H9 (cell line): ENCODE measurements around the gene MSI2. TPM values are rescaled to one million over a fixed set of nuclear protein-coding genes. Genes with fewer than 3 reads are reported as not detected.

Source experiments
- DNase-seq: peaks from one replicate; pipeline ENCODE4 v3.0.0-alpha.2; 2017
- H2AFZ ChIP-seq: one replicate; pipeline ENCODE4 v1.6.1; 2013; ENCODE audit warnings: mild to moderate bottlenecking, low read length, control low read depth, moderate library complexity
- H2AK5ac ChIP-seq: 2 replicates; pipeline ENCODE4 v1.6.1; 2013; ENCODE audit warnings: low read length, control low read depth, mixed read lengths; ENCODE audit not compliant: insufficient read length
- H2BK120ac ChIP-seq: one replicate; pipeline ENCODE4 v1.6.1; 2013; ENCODE audit warnings: low read depth, mild to moderate bottlenecking, low read length, control low read depth, inconsistent platforms; ENCODE audit not compliant: poor library complexity, severe bottlenecking
- H2BK12ac ChIP-seq: 2 replicates; pipeline ENCODE4 v1.6.1; 2013; ENCODE audit warnings: low read length, control low read depth, mixed read lengths, low read depth; ENCODE audit not compliant: insufficient read length
- H2BK15ac ChIP-seq: 2 replicates; pipeline ENCODE4 v1.6.1; 2013; ENCODE audit warnings: low read depth, low read length, control low read depth
- H2BK20ac ChIP-seq: one replicate; pipeline ENCODE4 v1.6.1; 2013; ENCODE audit warnings: low read depth, mild to moderate bottlenecking, low read length, control low read depth, inconsistent platforms; ENCODE audit not compliant: poor library complexity, severe bottlenecking
- H2BK5ac ChIP-seq: 2 replicates; pipeline ENCODE4 v1.6.1; 2013; ENCODE audit warnings: low read length, control low read depth, mixed read lengths; ENCODE audit not compliant: insufficient read length
- H3K14ac ChIP-seq: 2 replicates; pipeline ENCODE4 v1.6.1; 2013; ENCODE audit warnings: low read length, control low read depth; ENCODE audit not compliant: insufficient read depth
- H3K18ac ChIP-seq: 2 replicates; pipeline ENCODE4 v1.6.1; 2013; ENCODE audit warnings: low read depth, mild to moderate bottlenecking, mixed read lengths, low read length, control low read depth; ENCODE audit not compliant: insufficient read length
- H3K23ac ChIP-seq: 2 replicates; pipeline ENCODE4 v1.6.1; 2013; ENCODE audit warnings: low read length, control low read depth, mixed read lengths, low read depth; ENCODE audit not compliant: insufficient read length
- H3K23me2 ChIP-seq: 2 replicates; pipeline ENCODE4 v1.6.1; 2013; ENCODE audit warnings: low read depth, mild to moderate bottlenecking, mixed read lengths, low read length, control low read depth; ENCODE audit not compliant: insufficient read length, poor library complexity, severe bottlenecking
- H3K27ac ChIP-seq: 2 replicates; pipeline ENCODE4 v1.5.1; 2013; ENCODE audit warnings: low read length, control low read depth, mixed read lengths, low read depth; ENCODE audit not compliant: insufficient read length
- H3K27me3 ChIP-seq: 2 replicates; pipeline ENCODE4 v1.6.1; 2013; ENCODE audit warnings: low read length, control low read depth, inconsistent platforms; ENCODE audit not compliant: insufficient read depth
- H3K4ac ChIP-seq: 2 replicates; pipeline ENCODE4 v1.6.1; 2013; ENCODE audit warnings: low read depth, mild to moderate bottlenecking, control low read depth, inconsistent platforms, low read length, moderate library complexity
- H3K4me1 ChIP-seq: 2 replicates; pipeline ENCODE4 v1.6.1; 2013; ENCODE audit warnings: low read length, control low read depth, inconsistent platforms; ENCODE audit not compliant: insufficient read depth
- H3K4me2 ChIP-seq: 2 replicates; pipeline ENCODE4 v1.6.1; 2013; ENCODE audit warnings: low read length, control low read depth, mixed read lengths; ENCODE audit not compliant: insufficient read length, insufficient read depth
- H3K56ac ChIP-seq: 2 replicates; pipeline ENCODE4 v1.6.1; 2013; ENCODE audit warnings: low read depth, mild to moderate bottlenecking, mixed read lengths, low read length, control low read depth; ENCODE audit not compliant: insufficient read length
- H3K79me1 ChIP-seq: 2 replicates; pipeline ENCODE4 v1.6.1; 2013; ENCODE audit warnings: low read depth, mild to moderate bottlenecking, moderate library complexity, low read length, control low read depth, inconsistent platforms; ENCODE audit not compliant: insufficient read depth, poor library complexity, severe bottlenecking
- H3K79me2 ChIP-seq: 2 replicates; pipeline ENCODE4 v1.6.1; 2013; ENCODE audit warnings: low read length, control low read depth, inconsistent platforms; ENCODE audit not compliant: insufficient read depth
- H3K9ac ChIP-seq: 2 replicates; pipeline ENCODE4 v1.6.1; 2013; ENCODE audit warnings: low read length, control low read depth, mixed read lengths; ENCODE audit not compliant: insufficient read length; ENCODE audit errors: extremely low read depth
- H3K9me3 ChIP-seq: one replicate; pipeline ENCODE4 v1.6.1; 2013; ENCODE audit warnings: low read depth, low read length, inconsistent platforms; ENCODE audit not compliant: control insufficient read depth
- H3T11ph ChIP-seq: one replicate; pipeline ENCODE4 v1.6.1; 2013; ENCODE audit warnings: mild to moderate bottlenecking, low read length, control low read depth, inconsistent platforms
- H4K20me1 ChIP-seq: one replicate; pipeline ENCODE4 v1.6.1; 2013; ENCODE audit not compliant: control insufficient read depth, insufficient read length, insufficient read depth
- H4K5ac ChIP-seq: 2 replicates; pipeline ENCODE4 v1.6.1; 2013; ENCODE audit warnings: low read depth, mild to moderate bottlenecking, mixed read lengths, low read length, control low read depth; ENCODE audit not compliant: insufficient read length
- H4K8ac ChIP-seq: replicated peaks from 2 replicates; pipeline ENCODE4 v1.6.1; 2013; ENCODE audit warnings: low read length, control low read depth, mixed read lengths, low read depth; ENCODE audit not compliant: insufficient read length
- H4K91ac ChIP-seq: 2 replicates; pipeline ENCODE4 v1.6.1; 2013; ENCODE audit warnings: low read depth, mild to moderate bottlenecking, moderate library complexity, mixed read lengths, low read length, control low read depth; ENCODE audit not compliant: insufficient read length
- H3K27ac Mint-ChIP-seq, 3 experiments: 2 replicates in 2 of 3; 3 replicates in 1 of 3; pipeline ENCODE4 v1.8.0; 2020 to 2021; ENCODE audit warnings: mixed read lengths in 3 of 3, mild to moderate bottlenecking in 1 of 3, moderate library complexity in 1 of 3
- H3K27me3 Mint-ChIP-seq: 2 replicates; pipeline ENCODE4 v1.8.0; 2021; ENCODE audit warnings: low read depth, mild to moderate bottlenecking, moderate library complexity, mixed read lengths
- H3K36me3 Mint-ChIP-seq, 3 experiments: 2 replicates in 2 of 3; 3 replicates in 1 of 3; pipeline ENCODE4 v1.8.0; 2020 to 2021; ENCODE audit warnings: low read depth in 3 of 3, mixed read lengths in 3 of 3; ENCODE audit not compliant: insufficient read depth in 1 of 3
- H3K4me1 Mint-ChIP-seq, 2 experiments: 2 replicates each; pipeline ENCODE4 v1.8.0; 2020; ENCODE audit warnings: mixed read lengths in 2 of 2
- H3K4me3 Mint-ChIP-seq, 2 experiments: 2 replicates in 1 of 2; 3 replicates in 1 of 2; pipeline ENCODE4 v1.8.0; 2020 to 2021; ENCODE audit warnings: mild to moderate bottlenecking in 2 of 2, mixed read lengths in 2 of 2, moderate library complexity in 1 of 2
- H3K9me3 Mint-ChIP-seq, 2 experiments: 2 replicates in 1 of 2; 3 replicates in 1 of 2; pipeline ENCODE4 v1.8.0; 2020; ENCODE audit warnings: mild to moderate bottlenecking in 2 of 2, mixed read lengths in 2 of 2, moderate library complexity in 1 of 2
- CTCF ChIP-seq: fragments of 200-600 bp; sonication (generic); conservative IDR thresholded peaks from 3 replicates; pipeline ENCODE4 v1.8.0; 2021; ENCODE audit warnings: antibody characterized with exemption, mild to moderate bottlenecking
- WGBS: extraction: QIAGEN DNeasy Blood & Tissue Kit; methylation state at CpG from one replicate; pipeline ENCODE4 v1.1.7; 2013; ENCODE audit warnings: missing lambda C conversion rate, low lambda C conversion rate, mixed read lengths; ENCODE audit not compliant: insufficient read length; ENCODE audit errors: extremely low coverage; 5-methylcytosine and 5-hydroxymethylcytosine counted together
- total RNA-seq: library from RNA; stranded (reverse); gene quantifications from 2 replicates; pipeline ENCODE4 v1.2.1, GENCODE V29; 2021

The MSI2 gene
- total RNA-seq, 1 experiment from 2014 or later: 98.5 TPM

- no peak overlapping the region for H2BK12ac ChIP-seq
- no peak for TF ChIP-seq CTCF
- no peak overlapping the region for H3K9ac ChIP-seq
- no peaks in the 10 kb centered on the region for H3K79me1 ChIP-seq
- H4K5ac ChIP-seq: no peak overlapping the region
- no peak overlapping the region for H2BK5ac ChIP-seq
- H3K18ac ChIP-seq: no peak overlapping the region
- DNase-seq: no peak
- no peak overlapping the region for H3T11ph ChIP-seq
- H3K36me3 Mint-ChIP-seq: peaks cover 16 to 43% (median 36%) of the 10 kb centered on the region in 3 experiments
- H3K4ac ChIP-seq: no peak overlapping the region
- no peaks in the 10 kb centered on the region for H3K4me1 ChIP-seq
- no peaks in the 10 kb centered on the region for H3K27me3 Mint-ChIP-seq
- H4K8ac ChIP-seq: no peak overlapping the region
- no peak overlapping the region for H2BK120ac ChIP-seq
- H3K4me2 ChIP-seq: no peak overlapping the region
- H3K4me1 Mint-ChIP-seq: peaks cover 11 to 12% of the 10 kb centered on the region in 2 experiments
- H3K4me3 Mint-ChIP-seq: no peak overlapping the region
- H4K20me1 ChIP-seq: no peaks in the 10 kb centered on the region
- no peak overlapping the region for H4K91ac ChIP-seq
- no peak overlapping the region for H3K23ac ChIP-seq
- H2AK5ac ChIP-seq: no peak overlapping the region
- H3K9me3 Mint-ChIP-seq: no peaks in the 10 kb centered on the region
- no peaks in the 10 kb centered on the region for H3K23me2 ChIP-seq
- no CpG with 5 or more reads among the region's 6 CpGs for WGBS
- H2AFZ ChIP-seq: no peak overlapping the region
- H3K79me2 ChIP-seq: no peaks in the 10 kb centered on the region
- peak overlapping the region in 1 of 3 experiments; percentile 39; a peak in 2 of 7 replicates for H3K27ac Mint-ChIP-seq
- no peak overlapping the region for H3K14ac ChIP-seq
- H3K27me3 ChIP-seq: no peaks in the 10 kb centered on the region
- no peaks in the 10 kb centered on the region for H3K9me3 ChIP-seq
- H2BK20ac ChIP-seq: no peak overlapping the region
- H2BK15ac ChIP-seq: no peak overlapping the region
- no peak overlapping the region for H3K56ac ChIP-seq
- no peak overlapping the region for H3K27ac ChIP-seq
Observed at GRCh38 chr17:57631871-57632270, 375.5 kb downstream of the MSI2 start.
